Stimulated activated CD8-positive, alpha-beta memory T cell treated with anti-CD3 and anti-CD28 coated beads, Interleukin-7, amount 100 ng/mL, for 4 hours (primary cell): ENCODE results near the gene FLNA.
"Not testable (repeated sequence)": the region's sequence is repeated elsewhere in the genome, so short reads cannot be mapped to it uniquely, and the experiment has no call there.

ENCODE experiments used
- DNase-seq, 2 donors: peaks; one replicate each; pipeline ENCODE4 v3.0.0-alpha.2; 2020; ENCODE audit warnings: low read depth in 2 of 2

The FLNA gene

DNA sequence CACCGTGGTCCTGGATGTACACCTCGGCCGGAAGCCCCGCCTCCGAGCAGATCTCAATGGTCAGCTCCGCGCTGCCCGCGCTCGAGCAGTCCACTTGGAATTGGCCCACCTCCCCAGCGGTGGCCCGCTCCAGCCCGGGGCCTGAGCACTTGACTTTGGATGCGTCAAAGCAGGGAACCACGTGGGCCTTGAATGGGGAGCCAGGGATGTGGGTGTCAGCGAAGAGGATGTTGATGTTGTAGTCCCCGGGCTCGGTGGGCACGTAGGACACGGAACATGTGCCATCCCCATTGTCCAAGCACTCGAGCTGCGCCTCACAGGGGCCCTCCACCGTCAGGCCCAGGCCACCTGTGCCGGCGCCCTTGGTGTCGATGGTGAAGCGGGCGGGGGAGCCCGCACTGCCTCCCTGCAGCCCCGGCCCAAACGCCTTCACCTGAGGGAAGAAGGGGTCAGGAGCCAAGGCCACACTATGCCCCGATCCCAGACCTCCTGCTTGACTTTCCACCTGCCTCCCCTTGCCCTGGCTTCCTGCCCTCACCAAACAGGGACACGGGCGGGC lies 14.2 kb downstream of the FLNA start:
- DNase-seq = no peak

GRCh38 chrX:154359362-154360154 lies 14.9 kb downstream of the FLNA start:
- no peak for DNase-seq

DNA sequence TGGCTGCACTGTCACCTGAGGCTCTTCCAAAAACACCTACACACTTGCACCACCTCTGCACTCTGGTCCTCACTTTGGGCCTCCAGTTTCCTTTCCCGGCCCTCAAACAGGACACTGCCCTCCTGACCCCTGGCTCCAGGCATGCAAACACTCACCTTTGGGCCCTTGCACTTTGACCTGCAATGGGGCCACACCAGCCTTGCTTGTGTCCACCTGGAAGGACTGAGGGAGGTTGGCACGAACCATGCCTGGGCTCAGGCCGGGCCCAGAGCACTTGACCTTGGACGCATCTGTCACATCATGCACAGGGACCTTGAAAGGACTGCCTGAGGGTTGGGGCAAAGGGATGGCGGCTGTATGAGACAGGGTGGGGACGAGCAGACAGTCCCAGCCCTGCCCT lies 15.6 kb downstream of the FLNA start:
- no peak for DNase-seq

DNA sequence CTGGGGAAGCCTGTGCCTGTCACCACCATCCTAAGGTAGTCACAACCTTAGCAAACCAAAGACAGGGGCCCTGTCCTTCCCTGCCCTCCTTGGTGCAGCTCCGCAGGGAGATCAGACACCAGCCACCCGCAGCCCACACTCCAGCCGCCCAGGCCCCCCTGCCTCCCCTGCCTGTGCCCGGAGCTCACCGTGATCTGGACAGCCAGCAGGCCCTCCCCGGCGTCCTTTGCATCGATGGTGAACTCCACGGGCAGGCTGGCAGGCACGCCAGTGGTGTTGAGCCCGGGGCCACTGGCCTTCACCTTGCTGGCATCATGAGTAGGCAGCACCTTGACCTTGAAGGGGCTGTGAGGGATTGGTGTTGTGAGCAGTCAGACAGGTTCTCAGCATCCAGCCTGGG lies 16.4 kb downstream of the FLNA start:
- no peak for DNase-seq

GRCh38 chrX:154357205-154357604 lies 17.2 kb downstream of the FLNA start:
- DNase-seq = no peak

DNA sequence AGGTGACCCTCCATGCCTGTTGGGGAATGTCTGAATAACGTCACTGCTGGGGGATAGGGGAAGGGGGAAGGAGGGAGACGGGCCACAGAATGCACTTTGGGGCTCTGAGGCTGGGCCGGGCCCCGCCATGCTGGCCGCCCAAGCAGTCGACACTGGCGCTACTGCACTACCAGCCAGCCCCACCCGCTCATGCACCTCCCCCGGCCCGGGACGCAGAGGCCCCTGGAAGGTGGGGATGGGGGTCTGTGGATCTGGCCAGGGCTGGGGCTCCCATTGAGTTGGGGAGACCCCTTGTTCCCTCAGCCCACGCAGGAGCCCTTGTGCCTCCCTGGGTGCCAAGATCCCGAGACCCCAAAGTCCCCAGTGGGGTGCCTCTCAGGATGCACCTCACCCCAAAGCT lies 17.8 kb downstream of the FLNA start:
- no peak for DNase-seq

DNA sequence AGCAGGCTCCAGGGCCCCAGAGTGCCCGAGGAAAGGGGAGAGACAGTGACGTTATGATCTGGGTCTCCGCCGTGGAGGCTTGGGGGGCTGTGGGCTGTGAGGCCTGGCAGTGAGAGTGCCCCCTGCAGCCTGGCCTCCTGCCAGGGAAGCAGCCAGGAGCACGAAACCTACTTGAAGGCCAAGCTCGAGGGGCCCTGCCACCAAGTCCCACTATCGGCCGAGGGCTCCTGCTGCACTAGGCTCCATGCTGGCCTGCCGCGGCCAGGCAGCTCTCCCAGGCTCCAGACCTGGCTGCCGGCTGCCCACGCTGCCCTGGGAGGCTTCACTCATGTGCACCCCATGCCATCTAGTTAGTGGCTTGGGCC lies 18.7 kb downstream of the FLNA start:
- DNase-seq = no peak

GRCh38 chrX:154355094-154355775 lies 19.2 kb downstream of the FLNA start:
- no peak for DNase-seq

DNA sequence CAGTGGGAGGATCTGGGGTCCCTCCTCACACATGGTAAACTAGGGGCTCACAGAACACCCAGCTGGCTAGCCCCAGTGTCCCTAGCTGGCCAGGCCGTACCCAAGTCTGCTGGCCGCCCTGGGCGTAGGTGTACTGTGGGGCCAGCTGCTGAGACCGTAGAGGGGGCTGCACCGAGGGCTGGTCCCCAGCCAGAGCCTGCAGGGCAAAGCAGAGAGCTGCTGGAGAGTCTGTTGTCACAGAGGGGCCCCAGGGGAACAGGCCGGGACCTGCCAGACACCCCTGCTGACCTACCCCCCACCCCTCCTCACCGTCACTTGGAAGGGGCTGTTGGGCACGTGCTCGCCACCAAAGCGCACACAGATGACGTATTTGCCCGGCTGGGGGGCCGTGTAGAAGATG lies 19.9 kb downstream of the FLNA start:
- DNase-seq = no peak

GRCh38 chrX:154354013-154354412 lies 20.4 kb downstream of the FLNA start:
- no peak for DNase-seq

DNA sequence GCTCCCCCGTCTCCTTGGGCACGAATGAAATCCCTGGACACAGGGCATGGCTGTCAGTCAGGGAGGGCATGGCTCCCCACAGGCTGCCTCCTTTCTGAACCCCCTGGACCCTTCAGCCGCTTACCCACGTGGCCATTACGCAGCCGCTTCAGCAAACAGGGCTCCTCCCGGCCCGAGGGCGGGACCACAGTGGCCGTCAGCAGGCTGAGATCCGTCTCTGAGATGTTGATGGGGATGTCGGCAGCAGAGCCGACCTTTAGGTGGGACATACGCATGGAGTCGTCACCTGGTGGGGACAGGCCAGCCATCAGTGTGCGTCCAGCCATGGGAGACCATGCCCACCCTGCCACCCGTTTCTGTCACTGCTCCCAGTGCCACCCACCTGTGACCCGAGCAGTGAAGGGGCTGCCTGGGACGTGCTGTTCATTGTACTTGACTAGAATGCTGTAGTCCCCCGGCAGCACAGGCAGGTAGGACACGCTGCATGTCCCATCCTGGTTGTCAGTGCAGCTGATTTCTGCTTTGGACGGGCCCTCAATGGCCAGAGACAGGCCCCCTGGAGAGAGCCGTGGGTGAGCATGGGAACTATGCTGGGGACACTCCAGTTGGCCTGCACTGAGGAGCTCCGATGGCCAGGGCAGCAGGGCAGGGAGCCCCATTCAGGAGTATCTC lies 21.1 kb downstream of the FLNA start:
- no peak for DNase-seq

GRCh38 chrX:154352466-154352865 lies 22.0 kb downstream of the FLNA start:
- DNase-seq = no peak

DNA sequence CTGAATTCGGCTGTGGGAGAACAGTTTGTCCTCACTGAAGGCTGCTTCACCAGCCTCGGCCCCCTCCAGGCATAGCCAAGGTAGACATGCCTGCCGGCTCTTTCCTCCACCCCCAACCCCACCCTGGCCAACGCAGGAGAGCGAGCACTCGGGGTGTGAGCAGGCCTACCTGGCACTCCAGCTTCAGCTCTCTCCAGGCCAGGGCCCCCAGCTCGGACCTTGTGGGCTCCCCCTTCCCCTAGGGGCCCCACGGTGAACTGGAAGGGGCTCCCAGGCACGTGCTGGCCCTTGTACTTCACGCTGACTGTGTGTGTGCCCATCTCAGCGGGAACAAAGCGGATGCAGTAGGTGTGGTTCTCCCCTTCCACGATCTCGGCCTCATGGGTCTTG lies 22.4 kb downstream of the FLNA start:
- DNase-seq = no peak

DNA sequence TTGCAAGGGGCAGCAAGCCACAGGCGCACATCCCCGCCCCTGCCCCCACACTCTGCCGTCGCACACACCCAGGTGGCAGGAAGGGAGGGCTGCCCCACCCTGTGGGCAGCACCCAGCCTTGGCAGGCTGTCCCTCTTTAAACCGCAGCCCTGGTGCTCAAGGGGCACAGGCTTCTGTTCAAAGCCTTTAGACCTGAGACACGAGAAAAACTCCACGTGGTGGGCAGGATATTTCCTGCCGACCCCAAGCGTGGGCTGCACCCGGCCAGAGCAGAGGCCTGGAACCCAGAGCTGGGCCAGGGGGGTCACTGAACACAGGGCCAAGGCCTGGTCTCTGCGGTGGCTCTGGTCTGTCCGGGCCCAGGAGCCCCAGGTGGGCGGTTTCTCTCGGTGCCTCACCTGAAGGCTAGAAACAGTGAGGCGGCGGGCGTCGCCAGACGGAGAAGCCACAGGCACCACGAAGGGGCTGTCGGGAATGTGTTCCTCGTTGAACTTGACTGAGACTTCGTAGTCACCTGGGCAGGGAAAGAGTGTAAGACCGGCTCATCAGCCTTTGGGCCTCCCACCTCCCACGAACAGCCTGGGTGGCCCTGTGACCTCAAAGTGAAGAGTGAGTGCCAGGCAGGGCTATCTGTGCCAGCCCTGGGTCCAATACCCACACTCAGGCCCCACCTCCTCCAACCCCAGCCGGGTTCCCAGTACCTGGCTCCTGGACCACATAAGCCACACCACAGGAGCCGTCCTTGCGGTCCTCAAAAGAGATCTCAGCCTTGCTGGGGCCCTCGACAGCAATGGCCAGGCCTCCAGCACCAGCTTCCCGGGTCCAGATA lies 23.0 kb downstream of the FLNA start:
- DNase-seq = no peak

DNA sequence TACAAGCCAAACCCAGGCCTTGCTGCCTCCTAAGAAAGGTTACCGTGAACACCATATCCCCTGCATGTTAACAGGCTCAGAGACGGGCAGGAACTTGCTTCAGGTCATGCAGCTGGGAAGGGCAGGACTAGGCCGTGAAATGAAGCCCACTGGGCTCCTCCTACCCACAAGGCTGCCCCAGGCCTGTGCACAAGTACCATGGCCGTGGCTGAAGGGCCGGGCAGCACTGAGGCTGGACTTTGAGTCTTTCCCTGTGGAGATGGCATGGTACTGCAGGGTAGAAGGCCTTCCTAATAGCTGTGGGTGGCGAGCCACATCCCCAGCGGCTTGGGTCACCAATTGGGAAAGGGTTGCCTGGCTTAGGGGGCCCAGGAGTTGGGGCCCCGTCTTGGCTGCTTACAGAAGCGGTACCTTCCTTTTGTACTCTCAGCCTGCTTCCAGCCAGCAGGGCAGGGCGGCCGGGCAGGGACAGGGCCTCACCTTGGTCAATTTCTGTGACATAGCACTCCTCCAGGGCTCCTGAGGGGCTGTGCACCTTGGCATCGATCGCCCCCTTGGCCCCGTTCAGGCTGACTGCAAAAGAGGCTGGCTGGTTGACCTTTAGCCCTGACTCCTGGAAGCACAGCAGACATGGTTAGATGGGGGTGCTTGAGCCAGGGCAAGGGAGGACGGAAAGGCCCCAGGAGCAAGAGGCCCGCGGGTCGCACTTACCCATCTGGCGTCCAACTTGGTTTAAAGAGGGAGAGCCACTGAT lies 23.8 kb downstream of the FLNA start:
- DNase-seq = no peak

GRCh38 chrX:154349979-154350378 lies 24.5 kb downstream of the FLNA start:
- no peak for DNase-seq

- no peak for DNase-seq
Measured at GRCh38 chrX:154349359-154349935, 25.0 kb downstream of the FLNA start.

DNA sequence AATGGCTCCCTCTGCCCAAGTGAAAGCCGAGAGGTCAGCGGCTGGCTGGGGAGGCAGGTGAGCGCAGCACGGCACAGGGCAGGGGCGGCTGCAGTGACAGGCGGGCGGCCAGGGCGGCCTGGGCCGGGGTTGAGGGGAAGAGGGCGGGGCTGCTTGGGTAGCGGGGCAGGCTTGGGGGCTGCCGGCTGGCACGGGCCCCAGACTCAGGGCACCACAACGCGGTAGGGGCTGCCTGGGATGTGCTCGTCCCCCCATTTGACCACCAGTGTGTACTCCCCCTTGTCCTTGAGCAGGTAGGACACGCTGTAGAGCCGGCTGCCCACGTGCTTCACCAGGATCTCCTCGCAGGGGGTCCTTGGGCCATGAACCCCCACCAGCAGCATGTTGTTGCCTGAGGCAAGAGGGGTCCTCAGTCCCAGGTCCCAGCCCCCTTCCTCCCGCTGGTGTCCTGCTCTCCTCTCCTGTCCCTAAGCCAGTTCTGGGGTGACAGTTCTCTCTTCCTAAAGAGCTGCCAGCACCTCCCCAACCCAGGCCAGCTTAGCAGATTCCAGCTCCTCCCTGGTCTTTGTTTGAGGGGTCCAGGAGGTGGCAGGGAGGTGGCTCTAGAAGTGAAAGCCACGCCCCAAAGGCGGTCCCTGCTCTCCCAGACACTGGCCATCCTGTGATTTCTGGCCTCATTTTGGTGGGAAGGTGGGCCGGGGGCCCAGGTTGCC lies 25.6 kb downstream of the FLNA start:
- DNase-seq = no peak

GRCh38 chrX:154348114-154348531 lies 26.3 kb downstream of the FLNA start:
- DNase-seq = no peak

- DNase-seq = not testable (repeated sequence)
Measured at GRCh38 chrX:154343620-154344019, 30.8 kb downstream of the FLNA start.
